GM19467 (cell line): ENCODE data around the gene ROBO1.
"Not testable (repeated sequence)": the region's sequence is repeated elsewhere in the genome, so short reads cannot be mapped to it uniquely, and the experiment has no call there.

Source experiments
- ATAC-seq: cut with Tn5 transposase; IDR thresholded peaks from one replicate; pipeline ENCODE4 v1.9.1; 2021; ENCODE audit warnings: mild to moderate bottlenecking, moderate library complexity; ENCODE audit not compliant: unreplicated experiment

The ROBO1 gene

DNA sequence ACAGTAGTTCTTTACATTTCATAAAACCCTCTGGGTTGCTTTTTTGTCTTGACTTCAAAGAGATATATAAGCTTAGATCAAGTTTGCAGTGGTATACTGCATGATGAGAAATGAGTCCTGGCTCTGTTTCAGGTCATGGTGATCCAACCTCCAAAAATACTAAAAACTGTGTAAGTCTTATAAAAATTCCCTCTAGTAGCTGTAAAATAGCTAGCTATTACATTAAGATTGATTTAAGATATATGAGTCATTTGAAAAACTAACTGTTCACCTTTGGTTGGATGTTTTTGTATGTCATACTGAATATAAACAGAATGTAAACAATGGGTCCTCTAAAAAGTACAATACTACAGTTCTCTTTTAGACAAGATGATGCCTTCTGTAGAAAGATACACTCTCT, 879.2 kb downstream of the ROBO1 start:
- no peak for ATAC-seq

DNA sequence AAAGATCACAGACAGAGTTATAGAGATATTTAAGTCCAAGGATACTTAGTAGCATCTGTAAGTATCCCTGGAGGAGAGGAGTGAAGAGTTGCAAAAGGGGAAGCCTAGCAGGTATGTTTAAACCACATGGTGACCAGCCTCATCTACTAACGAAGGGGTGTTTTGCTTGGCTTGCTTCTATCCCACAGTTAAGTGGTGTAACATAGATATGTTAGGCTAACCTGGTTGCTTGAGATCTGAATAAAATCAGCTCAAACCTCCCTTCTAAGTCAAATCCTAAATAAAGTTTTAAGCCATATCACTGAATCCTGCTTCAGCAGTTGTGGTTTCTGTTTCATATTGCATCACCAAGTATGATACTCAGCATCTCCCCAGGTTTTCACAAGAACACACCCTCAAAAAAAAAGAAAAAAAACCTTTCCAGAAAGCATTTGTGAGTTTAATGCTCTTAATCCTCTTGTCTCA, 880.2 kb downstream of the ROBO1 start:
- no peak for ATAC-seq

DNA sequence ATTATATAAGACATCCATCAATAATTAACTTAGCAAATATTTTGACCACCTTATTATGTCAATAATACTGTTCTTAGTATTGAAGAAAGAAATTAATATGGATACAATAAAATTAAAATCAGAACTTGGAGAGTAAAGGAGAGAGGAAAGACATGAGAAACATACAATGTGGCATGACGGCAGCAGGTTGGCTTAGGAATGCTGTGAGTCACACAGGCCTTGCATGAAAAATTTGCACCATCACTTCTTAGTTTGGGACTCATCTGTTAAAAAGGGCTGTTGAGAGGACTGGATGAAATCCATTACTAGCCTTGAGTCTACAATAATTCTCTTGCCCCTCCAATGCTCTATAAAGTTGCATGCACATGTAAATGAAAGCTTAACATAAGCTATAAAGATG, 880.8 kb downstream of the ROBO1 start:
- no peak for ATAC-seq

DNA sequence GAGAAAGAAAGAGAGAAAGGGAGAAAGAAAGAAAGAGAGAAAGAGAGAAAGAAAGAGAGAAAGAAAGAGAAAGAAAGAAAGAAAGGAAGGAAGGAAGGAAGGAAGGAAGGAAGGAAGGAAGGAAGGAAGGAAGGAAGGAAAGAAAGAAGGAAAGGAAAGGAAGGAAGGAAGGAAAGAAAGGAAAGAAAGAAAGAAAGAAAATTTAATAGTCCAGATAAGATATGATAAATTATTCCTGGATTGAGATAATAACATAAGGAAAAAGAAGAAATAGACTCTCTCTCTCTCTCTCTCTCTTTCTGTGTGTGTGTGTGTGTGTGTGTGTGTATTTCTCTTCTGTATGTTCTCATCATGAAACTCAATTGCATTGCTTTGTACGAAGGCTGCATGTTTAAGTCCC, 883.2 kb downstream of the ROBO1 start:
- ATAC-seq, result not testable (repeated sequence)

DNA sequence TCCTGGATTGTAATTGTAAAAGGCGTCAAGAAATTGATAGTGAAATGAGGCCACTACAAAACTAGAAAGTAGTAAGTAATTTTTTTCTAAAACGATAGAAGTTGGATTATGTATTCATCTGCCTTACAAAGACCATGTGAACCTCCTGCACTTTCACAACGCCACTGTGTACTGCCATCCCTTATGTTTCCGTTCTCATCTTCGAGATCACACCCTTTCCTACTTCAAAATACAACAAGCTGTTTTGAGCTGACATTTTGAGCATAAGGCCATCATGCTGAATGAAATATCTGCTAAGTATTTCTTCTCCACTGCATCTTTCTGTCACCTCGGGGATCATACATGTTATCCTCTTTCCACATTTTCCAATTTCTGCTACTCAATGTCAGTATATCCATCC, 885.5 kb downstream of the ROBO1 start:
- ATAC-seq, result no peak

DNA sequence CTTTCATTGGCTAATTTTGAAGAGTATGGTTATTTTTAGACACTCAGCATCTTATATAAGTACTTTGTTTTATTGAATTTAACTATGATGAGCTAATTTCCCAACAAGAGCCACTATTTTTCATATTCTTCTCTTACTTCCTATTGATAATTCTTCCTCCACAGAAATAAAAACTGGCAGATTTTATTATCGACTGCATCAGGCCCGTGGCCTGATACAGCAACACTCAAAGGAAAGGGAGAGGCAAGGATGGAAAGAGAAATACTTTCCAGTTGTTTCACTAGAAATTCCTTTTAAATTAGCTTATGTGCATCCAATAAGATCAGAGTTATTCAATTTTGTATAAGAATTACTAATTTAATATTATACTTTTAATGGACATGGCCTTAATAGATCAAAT, 886.3 kb downstream of the ROBO1 start:
- no peak for ATAC-seq

DNA sequence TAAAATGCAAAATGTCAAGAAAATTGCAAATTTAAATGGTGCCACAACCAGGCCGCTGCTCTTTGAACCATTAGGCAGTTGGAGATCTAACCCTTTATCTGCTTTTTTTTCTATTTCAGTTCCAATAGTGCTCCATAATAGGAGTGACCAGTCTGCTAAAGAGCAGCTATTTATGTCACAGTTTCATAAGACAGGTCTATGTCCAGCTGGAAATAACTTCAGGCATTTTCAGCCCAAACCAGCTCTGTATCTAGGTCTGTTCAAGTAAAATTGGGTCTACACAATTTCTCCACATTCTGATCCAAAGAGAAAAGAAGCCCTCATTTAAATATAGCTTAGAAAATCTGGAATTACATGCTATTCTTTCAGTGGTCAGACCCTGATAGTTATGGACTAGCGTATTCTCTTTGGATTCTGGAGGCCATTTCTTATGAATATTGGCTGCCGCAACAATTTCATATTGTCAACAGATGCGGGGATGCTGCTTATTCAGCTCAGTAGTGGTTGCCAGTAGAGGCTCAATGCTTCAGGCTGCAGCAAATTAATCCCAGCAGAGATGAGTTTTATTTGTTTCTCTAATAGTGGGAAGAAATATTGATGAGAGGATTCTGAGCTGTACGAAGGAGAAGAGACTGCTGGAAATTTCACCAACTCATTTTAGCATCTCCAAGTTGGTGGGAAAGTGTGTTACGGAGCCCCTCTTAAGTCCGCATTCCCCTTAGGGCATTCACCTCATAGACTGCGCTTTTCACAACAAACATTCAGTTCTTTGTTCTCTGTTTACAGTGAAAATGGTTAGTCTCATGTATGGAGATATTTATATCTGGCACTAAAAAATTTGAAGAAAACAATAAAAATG, 887.0 kb downstream of the ROBO1 start:
- ATAC-seq, result no peak

DNA sequence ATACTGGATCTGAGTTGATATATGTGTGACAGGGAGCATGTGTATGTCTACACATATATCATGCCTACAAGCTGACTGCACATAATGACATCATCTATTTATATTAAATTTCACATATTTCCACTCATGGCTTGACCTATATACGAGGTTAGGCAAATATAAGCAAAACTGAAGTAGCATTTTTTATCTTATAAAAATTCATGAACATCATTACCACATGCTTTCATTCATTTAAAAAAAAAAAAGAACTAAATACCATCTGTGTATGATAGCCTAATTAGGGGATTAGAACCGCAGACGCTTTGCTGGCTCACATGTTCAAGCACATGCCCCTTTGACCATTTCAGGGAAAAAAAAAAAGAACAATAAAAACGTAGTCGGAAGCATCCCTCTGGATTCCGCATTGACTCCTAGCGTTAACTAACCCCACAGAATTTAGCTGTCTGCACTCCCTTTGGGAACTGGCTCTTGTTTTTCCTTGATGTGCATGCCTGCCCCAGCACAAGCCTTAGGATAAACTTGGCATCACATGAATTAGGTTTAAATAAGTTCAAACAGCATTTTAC, 888.4 kb downstream of the ROBO1 start:
- ATAC-seq, result no peak

DNA sequence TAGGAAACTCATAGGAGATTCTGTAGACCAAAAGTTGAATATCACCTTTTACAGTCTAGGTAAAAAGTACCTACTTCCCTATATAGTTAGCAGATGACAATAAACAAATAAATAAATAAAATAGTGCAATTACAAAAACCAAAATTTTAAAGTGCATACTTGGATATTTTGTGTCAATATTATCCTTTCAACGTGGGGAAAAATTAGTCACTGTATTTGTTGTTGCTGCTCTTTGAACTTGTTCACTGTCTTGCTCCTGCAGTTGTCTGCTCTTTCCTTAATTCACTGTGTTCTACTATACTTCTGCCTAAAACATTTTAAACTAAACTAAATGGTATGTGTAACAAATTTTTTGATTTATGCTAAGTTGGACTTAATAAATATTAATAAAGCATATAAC, 889.0 kb downstream of the ROBO1 start:
- ATAC-seq, result no peak

DNA sequence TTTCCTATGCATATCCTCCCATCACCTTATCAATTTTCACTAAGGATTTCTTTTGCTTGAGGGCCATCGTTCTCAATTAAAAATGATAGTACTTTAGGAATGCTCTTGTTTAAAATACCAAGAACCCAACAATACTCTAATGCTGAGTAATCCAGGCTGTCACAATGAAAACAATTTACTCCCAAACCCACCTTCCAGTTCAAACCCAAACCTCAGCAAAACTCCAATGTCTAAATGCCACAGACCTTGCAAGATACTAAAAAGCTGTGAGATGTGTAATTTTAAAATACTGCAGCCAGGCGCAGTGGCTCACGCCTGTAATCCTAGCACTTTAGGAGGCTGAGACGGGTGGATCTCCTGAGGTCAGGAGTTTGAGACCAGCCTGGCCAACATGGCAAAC, 889.8 kb downstream of the ROBO1 start:
- no peak for ATAC-seq

DNA sequence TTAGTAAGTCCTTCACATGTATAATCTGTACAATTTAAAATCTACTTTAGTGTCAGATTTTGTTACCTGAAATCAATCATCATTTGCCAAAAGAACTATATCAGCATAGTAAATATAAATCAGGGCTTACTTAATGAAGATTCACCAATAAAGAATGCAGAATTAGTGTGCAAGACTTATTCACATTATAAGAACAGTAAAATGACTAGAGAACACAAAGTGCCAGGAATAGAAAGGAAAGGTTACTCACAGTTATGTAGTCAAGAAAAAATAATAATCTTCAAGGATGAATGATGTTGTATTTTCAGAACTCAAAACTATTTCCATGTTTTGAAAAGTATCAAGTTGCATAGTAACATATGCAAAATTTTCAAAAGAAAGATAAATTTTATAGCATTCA, 891.9 kb downstream of the ROBO1 start:
- no peak for ATAC-seq

DNA sequence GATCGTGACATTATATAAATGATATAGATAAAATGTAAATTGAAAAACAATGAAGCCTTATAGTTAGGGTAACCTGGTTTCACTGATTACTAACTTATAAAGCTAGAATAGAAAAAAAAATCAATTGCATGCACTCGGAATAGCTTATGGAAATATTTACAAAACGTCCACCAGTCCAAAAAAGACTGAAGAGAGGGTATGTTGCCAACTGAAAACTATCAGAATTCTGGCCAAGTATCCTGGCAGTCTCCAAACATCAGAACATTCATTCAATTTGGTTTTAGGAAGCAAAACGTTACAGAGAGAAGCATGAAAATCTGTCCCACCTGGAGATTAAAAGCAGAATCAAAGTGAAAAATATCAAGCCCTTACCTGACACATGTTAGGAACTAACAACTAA, 892.4 kb downstream of the ROBO1 start:
- ATAC-seq, result no peak

DNA sequence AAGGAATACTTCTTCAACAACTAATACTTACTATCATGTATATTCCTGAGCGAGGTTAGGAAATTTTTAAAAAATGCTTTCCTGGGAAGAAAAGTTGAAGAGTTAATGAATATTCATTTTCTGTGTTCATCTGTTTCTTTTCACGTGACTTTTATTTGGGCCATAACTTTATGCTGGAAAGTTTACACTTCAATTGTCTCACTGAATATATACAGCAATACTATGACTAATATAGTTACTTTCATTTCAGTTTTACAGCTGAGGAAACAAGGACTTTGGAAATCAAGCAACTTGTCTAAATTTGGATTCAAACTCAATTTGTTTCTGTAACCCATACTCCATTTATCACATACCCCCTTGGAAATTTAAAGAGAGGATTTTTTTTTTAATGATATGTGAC, 894.2 kb downstream of the ROBO1 start:
- no peak for ATAC-seq

DNA sequence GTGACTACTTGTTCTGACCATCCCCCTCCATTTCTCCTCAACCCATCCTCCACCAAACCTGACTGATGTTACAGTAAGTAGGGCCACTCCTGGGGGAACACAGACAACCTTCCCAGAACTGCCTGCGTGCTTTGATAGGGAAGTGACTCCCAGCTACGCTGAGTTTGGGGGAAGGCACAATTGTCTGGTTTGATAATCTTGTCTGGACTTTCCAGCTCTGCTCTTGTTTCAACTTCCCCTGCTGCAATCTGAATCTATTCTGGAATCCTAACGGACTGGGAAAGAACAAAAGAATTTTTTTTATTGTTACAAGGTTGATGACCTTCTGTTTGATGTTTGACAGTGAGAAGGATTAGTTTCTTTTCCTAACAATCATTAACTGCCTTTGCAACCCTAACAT, 895.6 kb downstream of the ROBO1 start:
- ATAC-seq, result no peak

DNA sequence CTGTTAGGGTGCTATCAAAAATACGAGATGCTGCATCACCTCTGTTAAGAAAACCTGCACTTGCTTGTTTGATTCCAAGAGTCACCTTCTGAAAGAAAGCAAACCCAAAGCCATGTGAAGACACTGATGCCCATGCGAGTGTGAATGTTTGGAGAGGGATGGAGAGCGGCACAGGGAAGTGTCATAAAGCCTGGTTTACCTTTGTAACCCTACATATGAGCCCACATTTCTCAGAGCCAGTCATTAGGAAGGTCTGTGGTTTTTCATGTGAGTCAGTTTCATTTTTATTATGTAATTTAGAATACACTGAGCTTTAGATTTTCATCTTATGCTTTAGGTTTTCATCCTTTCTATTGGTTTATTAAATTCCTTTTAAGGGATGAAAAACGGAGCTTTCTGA, 896.8 kb downstream of the ROBO1 start:
- no peak for ATAC-seq

DNA sequence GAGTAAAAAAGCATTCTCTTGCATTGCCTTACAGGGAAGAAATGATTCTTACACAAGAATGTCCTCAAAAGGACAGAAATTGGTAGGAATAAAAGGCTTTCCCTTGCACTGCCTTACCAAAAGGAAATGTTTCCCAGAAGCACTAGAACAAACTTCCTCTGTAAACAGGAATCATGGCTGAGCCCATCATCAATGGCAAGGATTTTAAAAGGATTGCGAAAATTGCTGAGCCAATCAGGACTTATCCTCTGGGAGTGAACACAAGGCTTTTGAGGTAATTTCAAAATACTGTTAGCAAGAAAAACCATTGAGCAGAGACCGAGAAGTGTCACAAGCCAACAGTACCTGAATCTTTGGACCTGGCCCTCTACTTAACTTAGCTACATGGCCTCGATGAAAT, 897.3 kb downstream of the ROBO1 start:
- no peak for ATAC-seq

DNA sequence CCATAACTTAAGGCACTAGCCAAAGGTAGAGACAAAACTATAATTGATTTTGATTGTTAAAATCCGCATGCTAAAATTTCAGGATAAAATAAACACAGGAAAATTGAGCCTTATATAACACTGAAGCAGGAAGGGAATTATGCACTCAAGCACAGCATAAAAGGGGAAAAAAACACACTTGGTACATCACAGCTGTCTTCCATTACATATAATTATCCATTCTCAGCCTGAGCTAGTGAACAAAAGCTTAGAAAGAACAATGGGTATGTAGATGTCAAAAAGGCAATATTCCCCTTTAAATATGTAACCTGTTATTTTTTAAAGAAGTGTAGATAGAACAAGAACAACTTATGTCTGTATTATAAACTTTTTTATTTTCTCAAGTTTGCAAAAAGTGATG, 899.2 kb downstream of the ROBO1 start:
- no peak for ATAC-seq

DNA sequence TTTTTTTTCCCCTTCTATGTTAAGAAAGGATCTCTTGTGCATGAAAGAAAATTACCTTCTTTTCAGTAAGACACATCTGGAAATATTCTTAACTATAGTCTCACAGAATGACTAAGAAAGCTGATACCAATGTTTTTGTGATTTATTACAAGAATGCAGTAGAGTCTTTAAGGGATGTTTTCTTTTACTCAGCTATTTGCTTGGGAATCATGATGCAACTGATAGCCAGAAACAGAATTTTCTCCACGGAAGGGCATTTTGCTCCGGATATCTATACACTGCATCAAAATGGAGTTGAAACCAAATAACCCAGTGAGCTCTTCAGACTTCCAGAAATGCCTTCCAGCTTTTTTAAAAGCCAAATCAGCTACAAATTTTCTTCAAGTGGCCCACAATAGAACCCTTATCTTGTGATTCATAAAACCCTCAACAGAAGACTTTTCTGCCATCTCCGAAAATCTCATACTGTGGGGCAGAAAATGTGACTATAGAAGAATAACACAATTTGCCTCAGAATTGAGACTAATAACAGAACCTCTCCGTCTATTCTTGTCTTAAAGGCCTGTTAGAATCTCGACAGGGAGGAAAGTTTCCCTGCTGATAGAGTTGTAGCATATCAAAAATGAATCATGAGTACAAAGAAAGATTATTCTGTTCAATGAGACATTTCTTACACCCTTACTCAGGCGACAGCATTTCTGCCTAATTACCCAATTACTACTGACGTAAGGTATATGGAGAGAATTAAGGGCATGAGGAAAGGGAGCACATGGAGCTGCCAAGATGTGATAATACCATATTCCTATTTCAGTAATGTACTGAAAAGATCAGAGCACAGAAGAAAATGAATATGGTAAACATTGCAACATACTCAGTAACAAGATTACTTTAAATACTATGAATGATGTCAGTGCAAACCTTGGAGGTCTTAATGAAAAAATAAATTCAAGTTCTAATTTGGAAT, 900.1 kb downstream of the ROBO1 start:
- ATAC-seq, result no peak

DNA sequence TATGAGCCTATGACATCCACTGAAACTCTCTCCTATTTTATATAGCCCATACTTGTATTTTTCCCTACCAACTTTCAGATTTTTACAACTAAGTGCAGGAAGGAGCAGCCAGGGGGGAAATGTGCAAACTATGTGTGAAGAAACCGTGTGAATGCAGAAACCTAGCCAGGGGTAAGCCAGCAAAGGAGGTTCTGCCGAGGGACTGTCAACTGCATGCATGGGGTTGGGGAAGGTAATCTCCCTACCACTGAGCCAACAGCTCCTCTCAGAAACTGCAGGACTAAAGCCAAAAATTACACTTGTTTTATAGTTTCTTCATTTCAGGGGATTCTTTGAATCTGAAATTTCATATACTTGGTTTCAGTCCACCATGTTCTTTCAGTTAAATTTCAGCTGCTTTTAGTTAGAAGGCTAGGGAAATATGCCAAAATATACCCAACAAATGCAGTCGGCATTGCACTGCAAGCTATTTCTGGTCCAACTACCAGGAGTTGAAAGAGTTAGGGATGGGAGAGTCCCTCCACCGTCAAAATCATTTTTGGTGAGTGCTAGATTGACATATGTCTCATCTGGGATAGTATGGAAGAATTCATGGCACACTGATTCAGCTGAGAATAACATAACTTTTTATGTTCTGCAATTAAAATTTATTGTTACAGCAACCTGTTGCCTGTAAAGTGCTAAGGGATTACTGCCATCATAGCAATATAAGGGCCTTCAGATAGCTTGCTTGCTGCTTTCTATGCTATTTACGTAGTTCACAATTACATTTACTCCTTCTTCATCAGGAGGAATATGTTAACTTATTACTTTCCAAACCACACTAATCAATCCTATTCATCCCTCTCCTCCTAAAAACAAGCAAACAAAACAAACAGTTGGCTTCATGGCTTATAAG, 904.2 kb downstream of the ROBO1 start:
- no peak for ATAC-seq

DNA sequence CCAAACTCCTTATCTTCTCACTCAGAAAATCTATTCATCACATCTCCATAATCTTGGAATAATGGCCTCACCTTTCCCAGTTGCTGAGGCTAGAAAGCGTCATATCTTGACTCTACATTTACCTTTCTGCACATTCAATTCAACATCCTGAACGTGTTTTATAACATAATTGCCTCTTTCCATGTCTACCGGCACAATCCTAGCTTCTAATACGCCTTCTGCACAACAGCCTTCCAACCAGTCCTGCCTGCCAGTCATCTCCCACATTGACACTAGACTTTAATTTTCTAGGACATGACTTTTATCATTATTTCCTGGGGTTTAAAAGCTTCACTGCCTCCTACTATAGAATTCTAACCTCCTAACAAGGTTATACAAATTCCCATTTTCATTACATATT, 906.6 kb downstream of the ROBO1 start:
- ATAC-seq, result no peak

DNA sequence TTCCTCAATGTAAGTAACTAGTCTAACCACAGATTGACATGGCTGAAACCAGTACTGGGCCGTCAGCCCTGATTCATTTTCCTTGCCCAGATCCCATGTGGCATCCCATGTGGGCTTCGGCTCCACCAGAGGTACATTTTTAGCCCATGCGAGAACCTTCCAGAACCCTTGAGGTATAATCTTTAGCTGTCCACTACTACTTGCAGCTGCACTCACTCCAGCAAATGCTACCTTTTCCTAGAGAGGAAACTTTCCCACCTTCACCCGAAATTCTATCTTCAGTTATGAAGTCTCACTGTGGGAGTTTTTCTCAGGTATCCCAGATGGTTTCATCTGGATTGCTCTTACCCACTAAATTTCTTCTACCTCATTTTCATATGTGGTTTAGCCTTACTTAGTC, 907.2 kb downstream of the ROBO1 start:
- no peak for ATAC-seq
